GM12878 (cell line): ENCODE data around the gene RPL38. TPM values are rescaled to one million over a fixed set of nuclear protein-coding genes. Genes with fewer than 3 reads are reported as not detected.

Experiments
- ATAC-seq: fragments of 200-7000 bp; cut with Tn5 transposase; 3 replicates; pipeline ENCODE4 v1.9.1; 2020; ENCODE audit warnings: mild to moderate bottlenecking, moderate library complexity
- BruUV-seq: library from RNA; stranded (reverse); fragments of 400-500 nt; replicated peaks from 2 replicates; lab custom pipeline; 2021; lab: Mats Ljungman, UMichigan
- CTCF ChIA-PET: fragments of 300-600 bp; sonication (Branson Sonifier 250); formaldehyde crosslinking; extraction: SDS; loops from one replicate; lab custom pipeline; 2021; ENCODE audit warnings: inconsistent platforms; lab: Yijun Ruan, JAX
- POLR2A ChIA-PET: fragments of 350-600 bp; formaldehyde crosslinking; extraction: SDS; loops from one replicate; lab custom pipeline; 2021; ENCODE audit warnings: inconsistent platforms; lab: Charles Lee
- RAD21 ChIA-PET: fragments of 300-600 bp; sonication (Branson Sonifier 250); formaldehyde crosslinking; loops from one replicate; lab custom pipeline; 2023; ENCODE audit warnings: antibody characterized with exemption; ENCODE audit not compliant: unreplicated experiment; lab: Charles Lee
- SMC1A ChIA-PET: fragments of 300-600 bp; sonication (Branson Sonifier 250); formaldehyde crosslinking; loops from one replicate; lab custom pipeline; 2023; ENCODE audit not compliant: unreplicated experiment, uncharacterized antibody; lab: Charles Lee
- DNase-seq: peaks from one replicate; pipeline ENCODE4 v3.0.0-alpha.2; 2011; ENCODE audit warnings: low read depth, low spot score
- FAIRE-seq: peaks from 3 replicates; lab custom pipeline; 2011; peaks lifted over from hg19 to GRCh38; lab: Jason Lieb, UNC
- H2AFZ ChIP-seq: 2 replicates; pipeline ENCODE4 v1.6.0; 2011; ENCODE audit warnings: low read depth, low read length, control low read depth; ENCODE audit not compliant: control insufficient read depth
- H3K27ac ChIP-seq: 2 replicates; pipeline ENCODE4 v1.5.1; 2011; ENCODE audit warnings: control low read depth; ENCODE audit not compliant: control insufficient read depth, insufficient read depth
- H3K27me3 ChIP-seq, 2 experiments: replicated peaks in 1 of 2; 2 replicates each; pipeline versions ENCODE4 v1.6.0 to v1.6.1; 2011; ENCODE audit warnings: low read length in 1 of 2; ENCODE audit not compliant: control insufficient read depth in 2 of 2, insufficient read depth in 2 of 2
- H3K36me3 ChIP-seq, 2 experiments: 2 replicates each; pipeline ENCODE4 v1.5.1; 2011; ENCODE audit warnings: low read length in 1 of 2; ENCODE audit not compliant: control insufficient read depth in 2 of 2, insufficient read depth in 2 of 2
- H3K4me1 ChIP-seq: 2 replicates; pipeline ENCODE4 v1.6.1; 2011; ENCODE audit warnings: mild to moderate bottlenecking, low read length, moderate library complexity, mixed read lengths; ENCODE audit not compliant: control insufficient read depth, insufficient read depth
- H3K4me2 ChIP-seq: 2 replicates; pipeline ENCODE4 v1.6.0; 2011; ENCODE audit warnings: control low read depth; ENCODE audit not compliant: control insufficient read depth, insufficient read depth
- H3K4me3 ChIP-seq: fragments of 200-600 bp; sonication (generic); 2 replicates; pipeline ENCODE4 v1.5.1; 2016
- H3K79me2 ChIP-seq: 2 replicates; pipeline ENCODE4 v1.6.0; 2011; ENCODE audit warnings: low read length; ENCODE audit not compliant: control insufficient read depth, insufficient read depth
- H3K9ac ChIP-seq: 2 replicates; pipeline ENCODE4 v1.8.0; 2011; ENCODE audit warnings: low read length, control low read depth, mixed read lengths; ENCODE audit not compliant: control insufficient read depth, insufficient read depth
- H3K9me3 ChIP-seq: replicated peaks from 3 replicates; pipeline ENCODE4 v1.5.1; 2011; ENCODE audit warnings: mild to moderate bottlenecking, low read length; ENCODE audit not compliant: control insufficient read depth, insufficient read depth
- H4K20me1 ChIP-seq: 2 replicates; pipeline ENCODE4 v1.6.0; 2011; ENCODE audit not compliant: control insufficient read depth, insufficient read depth
- BRCA1 ChIP-seq: IDR thresholded peaks from 2 replicates; pipeline ENCODE4 v1.6.1; 2011; ENCODE audit warnings: low read depth, low read length, improper control_type of control experiment
- CBX3 ChIP-seq: fragments of 200-600 bp; sonication (generic); IDR thresholded peaks from 2 replicates; pipeline ENCODE4 v1.6.1; 2016; ENCODE audit warnings: low read depth, borderline replicate concordance
- CREM ChIP-seq: IDR thresholded peaks from 2 replicates; pipeline ENCODE4 v1.6.1; 2014; ENCODE audit warnings: antibody characterized with exemption, low read depth
- DPF2 ChIP-seq: fragments of 450-650 bp; IDR thresholded peaks from 2 replicates; pipeline ENCODE4 v1.6.1; 2017; ENCODE audit warnings: mild to moderate bottlenecking
- ESRRA ChIP-seq: IDR thresholded peaks from 2 replicates; pipeline ENCODE4 v1.6.1; 2012; ENCODE audit warnings: mild to moderate bottlenecking, low read length, improper control_type of control experiment
- HCFC1 ChIP-seq: fragments of 150-350 bp; IDR thresholded peaks from 2 replicates; pipeline ENCODE4 v1.6.1; 2014; ENCODE audit warnings: low read length
- IRF4 ChIP-seq: IDR thresholded peaks from 2 replicates; pipeline ENCODE4 v1.6.1; 2011; ENCODE audit warnings: low read depth, low read length
- MAX ChIP-seq: IDR thresholded peaks from 2 replicates; pipeline ENCODE4 v1.6.1; 2012; ENCODE audit warnings: low read depth, low read length, improper control_type of control experiment
- MTA2 ChIP-seq: fragments of 450-650 bp; IDR thresholded peaks from 2 replicates; pipeline ENCODE4 v1.6.1; 2016; ENCODE audit warnings: low read depth, mild to moderate bottlenecking, moderate library complexity
- MYB ChIP-seq: fragments of 150-350 bp; IDR thresholded peaks from 2 replicates; pipeline ENCODE4 v1.6.1; 2014; ENCODE audit warnings: mild to moderate bottlenecking, low read depth, low read length, borderline replicate concordance
- NBN ChIP-seq: fragments of 450-650 bp; IDR thresholded peaks from 2 replicates; pipeline ENCODE4 v1.6.1; 2016
- NR2C2 ChIP-seq: IDR thresholded peaks from 2 replicates; pipeline ENCODE4 v1.6.1; 2011; ENCODE audit warnings: borderline replicate concordance, low read depth; ENCODE audit not compliant: control insufficient read depth, insufficient read length
- NR2F1 ChIP-seq: fragments of 450-650 bp; conservative IDR thresholded peaks from 2 replicates; pipeline ENCODE4 v1.6.1; 2017; ENCODE audit warnings: mild to moderate bottlenecking
- POLR2AphosphoS2 ChIP-seq: IDR thresholded peaks from 2 replicates; pipeline ENCODE4 v1.6.1; 2011; ENCODE audit warnings: low read depth, mild to moderate bottlenecking, low read length, improper control_type of control experiment, moderate library complexity
- POLR2AphosphoS5 ChIP-seq: IDR thresholded peaks from 2 replicates; pipeline ENCODE4 v1.6.1; 2011; ENCODE audit warnings: mild to moderate bottlenecking, low read length, inconsistent platforms
- RAD21 ChIP-seq: IDR thresholded peaks from 2 replicates; pipeline ENCODE4 v1.6.1; 2011; ENCODE audit warnings: mild to moderate bottlenecking, low read depth, low read length, moderate library complexity; ENCODE audit not compliant: insufficient read depth
- RAD51 ChIP-seq: fragments of 450-650 bp; IDR thresholded peaks from 2 replicates; pipeline ENCODE4 v1.6.1; 2016; ENCODE audit warnings: moderate library complexity, mild to moderate bottlenecking, inconsistent platforms
- RELA ChIP-seq: fragments of 450-650 bp; IDR thresholded peaks from 2 replicates; pipeline ENCODE4 v1.8.0; 2014; ENCODE audit warnings: borderline replicate concordance; ENCODE audit not compliant: partially characterized antibody
- SIX5 ChIP-seq: IDR thresholded peaks from 2 replicates; pipeline ENCODE4 v1.6.1; 2011; ENCODE audit warnings: mild to moderate bottlenecking, low read depth, low read length, moderate library complexity; ENCODE audit not compliant: severe bottlenecking
- SMAD1 ChIP-seq: fragments of 450-650 bp; IDR thresholded peaks from 2 replicates; pipeline ENCODE4 v1.6.1; 2018; ENCODE audit warnings: mild to moderate bottlenecking, low read depth; ENCODE audit not compliant: partially characterized antibody
- SMC3 ChIP-seq: IDR thresholded peaks from 2 replicates; pipeline ENCODE4 v1.6.1; 2011; ENCODE audit warnings: low read length, improper control_type of control experiment, borderline replicate concordance
- SUZ12 ChIP-seq: fragments of 200-600 bp; sonication (generic); IDR thresholded peaks from one replicate; pipeline ENCODE4 v1.6.1; 2018; ENCODE audit warnings: antibody characterized with exemption, mild to moderate bottlenecking; ENCODE audit not compliant: unreplicated experiment
- ZBTB4 ChIP-seq: fragments of 450-650 bp; formaldehyde crosslinking; IDR thresholded peaks from 2 replicates; pipeline ENCODE4 v1.4.0; 2022; ENCODE audit warnings: mild to moderate bottlenecking, moderate library complexity
- ZNF207 ChIP-seq: fragments of 450-650 bp; IDR thresholded peaks from 2 replicates; pipeline ENCODE4 v1.6.1; 2014; ENCODE audit warnings: antibody characterized with exemption, mild to moderate bottlenecking, borderline replicate concordance
- ZZZ3 ChIP-seq: IDR thresholded peaks from 2 replicates; pipeline ENCODE4 v1.6.1; 2011; ENCODE audit warnings: low read depth; ENCODE audit not compliant: control insufficient read depth, insufficient read length
- WGBS: methylation state at CpG from one replicate; pipeline ENCODE4 v1.1.6; 2016; ENCODE audit warnings: low lambda C conversion rate; ENCODE audit not compliant: insufficient replicate concordance, insufficient coverage; ENCODE audit errors: missing lambda C conversion rate; 5-methylcytosine and 5-hydroxymethylcytosine counted together
- in situ Hi-C: fragments of 300-500 bp; cut with MboI; formaldehyde crosslinking; loops from 9 replicates; pipeline ENCODE4 v1.14.3; 2018; ENCODE audit warnings: mixed read lengths
- intact Hi-C: fragments of 100-400 bp; cut with micrococcal nuclease; formaldehyde crosslinking; loops from one replicate; pipeline ENCODE4 v1.14.2; 2022; ENCODE audit not compliant: unreplicated experiment
- polyA plus RNA-seq, 11 experiments: library from polyadenylated mRNA; depleted of rRNA in 4 of 11; unstranded in 6 of 11; stranded (reverse) in 5 of 11; fragments of >200 nt; fragmentation: Nextera tagmentation in 4 of 11; fragmentation: Illumina TruSeq in 1 of 11; extraction: Ambion mirVana in 4 of 11; extraction: Trizol in 1 of 11; gene quantifications; 1 replicate in 1 of 11; 2 replicates in 10 of 11; pipeline versions ENCODE4 v1.2.1 to v1.2.3, GENCODE V29; 2011 to 2016; ENCODE audit warnings: inconsistent platforms in 2 of 11, missing spikeins in 2 of 11, low read depth in 1 of 11
- total RNA-seq, 4 experiments: library from RNA; depleted of rRNA in 3 of 4; stranded (reverse); fragments of >200 nt in 3 of 4; fragmentation: Illumina TruSeq in 1 of 4; extraction: Trizol in 1 of 4; gene quantifications; 2 replicates each; pipeline versions ENCODE4 v1.2.1 to v1.2.3, GENCODE V29; 2013 to 2021

RPL38 gene
- total and polyA plus RNA-seq, 10 of the 15 experiments (the other 5 are each of a cell fraction or from before 2014, with no cell fraction given): 1,318 to 4,938 (median 2,673) TPM

GRCh38 chr17:74239172-74239571, 35.7 kb downstream of the RPL38 start (continued):
- TF ChIP-seq RAD51 (no peak), NR2F1 (no peak), MTA2 (no peak), CREM (no peak), MYB (no peak), RAD21 (no peak), ZNF207 (no peak), SIX5 (no peak), ZZZ3 (no peak), MAX (no peak)

- BruUV-seq: no TSS peak
- intact Hi-C loops: no loop called here
- ChIA-PET CTCF (interaction anchor here (0.6 kb wide), 1 partner anchor 38 kb away, joined by 4 read pairs; no protein-coding TSS in a partner anchor), RAD21 (no interaction called here), POLR2A (no interaction called here), SMC1A (interaction anchor here (1.4 kb wide), 1 partner anchor 21 kb away, joined by 5 read pairs; no protein-coding TSS in a partner anchor)
- ATAC-seq (no peak), FAIRE-seq (no peak), DNase-seq (no peak)
- Histone ChIP-seq H3K27ac (no peak overlapping the region), H3K79me2 (no peaks in the 10 kb centered on the region), H3K4me3 (no peak overlapping the region), H3K9me3 (no peaks in the 10 kb centered on the region), H2AFZ (no peak overlapping the region), H3K9ac (no peak overlapping the region), H3K4me1 (no peaks in the 10 kb centered on the region), H3K36me3 (no peaks in the 10 kb centered on the region; a peak in 1 of 4 replicates), H4K20me1 (no peaks in the 10 kb centered on the region), H3K4me2 (no peak overlapping the region), H3K27me3 (no peaks in the 10 kb centered on the region)
- WGBS: 45% methylated on average over 11 of the region's 11 CpGs
- in situ Hi-C loops: no loop called here
- TF ChIP-seq SMC3: no peak
- no peak for TF ChIP-seq ZBTB4 (CRISPR knock-in tag)
- no peak for TF ChIP-seq DPF2
- no peak for TF ChIP-seq SUZ12
- no peak for TF ChIP-seq IRF4
- TF ChIP-seq HCFC1: no peak
- no peak for TF ChIP-seq POLR2AphosphoS5
- no peak for TF ChIP-seq POLR2AphosphoS2
- no peak for TF ChIP-seq ESRRA
- no peak for TF ChIP-seq NR2C2
- no peak for TF ChIP-seq BRCA1
- TF ChIP-seq RELA: no peak
- no peak for TF ChIP-seq CBX3
- TF ChIP-seq NBN: no peak
- TF ChIP-seq SMAD1: no peak
Measured at GRCh38 chr17:74240618-74241205, 37.2 kb downstream of the RPL38 start.
